Measurements from ENCODE around the gene RFTN1.

Gene RFTN1

DNA sequence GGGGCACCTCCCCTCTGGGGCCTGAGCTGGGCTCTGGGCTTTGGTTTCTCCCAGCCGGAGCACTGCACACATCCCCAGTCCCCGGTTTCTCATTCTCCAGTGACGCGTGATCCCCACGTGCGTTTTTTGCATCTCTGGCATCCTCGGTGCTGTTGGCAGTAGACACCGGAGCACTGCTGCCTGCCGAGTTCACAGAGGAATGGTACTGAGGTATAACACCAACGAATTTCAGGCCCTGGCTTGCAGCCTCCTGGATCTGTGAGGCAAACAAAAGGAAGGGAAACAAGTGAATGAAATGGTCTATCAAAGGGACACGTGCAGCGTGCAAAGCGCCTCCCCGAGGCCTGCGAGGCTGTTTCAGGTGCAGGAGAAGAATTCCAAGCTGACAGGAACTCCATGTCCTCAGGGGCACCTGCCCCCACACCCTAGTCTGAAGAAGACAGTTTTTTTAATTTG is 135.6 kb downstream of the RFTN1 start:
- Histone ChIP-seq H3K36me3 (ENCODE audit: control insufficient read depth in 1 of 2, insufficient read depth in 2 of 2, low read length in 2 of 2) (no peaks in the 10 kb centered on the region), H3K9me3 (ENCODE audit: control insufficient read depth in 1 of 2, low read length in 2 of 2) (peaks cover 0 to 3% of the 10 kb centered on the region in 2 donors), H3K27ac (ENCODE audit: low read depth, low read length) (no peak overlapping the region), H3K27me3 (ENCODE audit: control insufficient read depth in 1 of 2, insufficient read depth in 2 of 2, low read length in 2 of 2) (no peaks in the 10 kb centered on the region), H3K4me3 (ENCODE audit: low read depth in 1 of 2, low read length in 2 of 2) (no peak overlapping the region), H3K4me1 (ENCODE audit: control insufficient read depth in 1 of 2, insufficient read depth in 2 of 2, low read length in 2 of 2) (peaks cover 3 to 5% of the 10 kb centered on the region in 2 donors), H3K9ac (ENCODE audit: low read depth in 1 of 2, low read length in 2 of 2) (no peak overlapping the region)

DNA sequence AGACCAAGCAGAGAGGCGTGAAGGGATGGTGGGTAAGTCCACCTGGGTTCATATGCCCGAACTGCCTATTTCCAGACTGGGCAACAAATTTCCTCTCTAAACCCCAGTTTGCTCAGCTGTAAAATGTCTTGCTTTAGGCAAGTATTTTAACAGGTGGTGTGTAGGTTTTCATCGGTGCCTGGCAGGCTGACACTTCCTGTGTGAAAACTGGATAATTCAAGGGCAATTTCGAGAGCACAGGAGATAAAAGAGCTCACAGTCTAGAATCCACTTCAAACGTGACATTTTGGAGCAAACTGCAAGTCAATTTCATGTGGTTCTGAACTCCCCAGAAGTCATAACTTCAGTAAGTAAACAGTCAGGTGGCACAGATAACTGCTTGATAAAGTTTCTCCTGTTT is 136.3 kb downstream of the RFTN1 start:
- Histone ChIP-seq H3K27me3 (ENCODE audit: control insufficient read depth in 1 of 2, insufficient read depth in 2 of 2, low read length in 2 of 2) (no peaks in the 10 kb centered on the region), H3K9me3 (ENCODE audit: control insufficient read depth in 1 of 2, low read length in 2 of 2) (peaks cover 0 to 3% of the 10 kb centered on the region in 2 donors), H3K4me1 (ENCODE audit: control insufficient read depth in 1 of 2, insufficient read depth in 2 of 2, low read length in 2 of 2) (peaks cover 6 to 8% of the 10 kb centered on the region in 2 donors), H3K4me3 (ENCODE audit: low read depth in 1 of 2, low read length in 2 of 2) (no peak overlapping the region), H3K9ac (ENCODE audit: low read depth in 1 of 2, low read length in 2 of 2) (no peak overlapping the region), H3K36me3 (ENCODE audit: control insufficient read depth in 1 of 2, insufficient read depth in 2 of 2, low read length in 2 of 2) (no peaks in the 10 kb centered on the region), H3K27ac (ENCODE audit: low read depth, low read length) (no peak overlapping the region)

DNA sequence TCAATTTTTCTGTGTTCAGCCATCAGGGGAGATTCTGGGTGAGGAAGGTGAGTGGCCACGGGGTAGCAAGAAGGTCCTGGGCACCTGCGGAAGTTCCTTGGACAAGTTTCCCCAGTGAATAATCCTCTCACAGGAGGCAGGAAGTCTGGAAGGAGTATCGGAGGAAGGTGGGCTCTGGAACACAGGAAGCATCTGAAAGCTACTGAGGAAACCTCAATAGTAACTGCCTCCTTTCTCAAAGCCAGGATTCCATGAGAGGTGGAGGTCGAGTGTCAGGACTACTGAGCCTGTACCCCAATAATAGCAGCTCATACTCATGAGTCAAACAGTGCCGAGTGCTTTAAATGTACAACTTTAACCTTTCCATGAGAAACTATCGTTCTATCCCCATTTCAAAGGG is 137.6 kb downstream of the RFTN1 start:
- peaks cover 0 to 3% of the 10 kb centered on the region in 2 donors for H3K9me3 ChIP-seq (ENCODE audit: control insufficient read depth in 1 of 2, low read length in 2 of 2)
- peaks cover 10 to 16% of the 10 kb centered on the region in 2 donors for H3K4me1 ChIP-seq (ENCODE audit: control insufficient read depth in 1 of 2, insufficient read depth in 2 of 2, low read length in 2 of 2)
- no peak overlapping the region for H3K27ac ChIP-seq (ENCODE audit: low read depth, low read length)
- H3K36me3 ChIP-seq (ENCODE audit: control insufficient read depth in 1 of 2, insufficient read depth in 2 of 2, low read length in 2 of 2) = no peaks in the 10 kb centered on the region
- no peaks in the 10 kb centered on the region for H3K27me3 ChIP-seq (ENCODE audit: control insufficient read depth in 1 of 2, insufficient read depth in 2 of 2, low read length in 2 of 2)
- H3K9ac ChIP-seq (ENCODE audit: low read depth in 1 of 2, low read length in 2 of 2) = no peak overlapping the region
- no peak overlapping the region for H3K4me3 ChIP-seq (ENCODE audit: low read depth in 1 of 2, low read length in 2 of 2)

DNA sequence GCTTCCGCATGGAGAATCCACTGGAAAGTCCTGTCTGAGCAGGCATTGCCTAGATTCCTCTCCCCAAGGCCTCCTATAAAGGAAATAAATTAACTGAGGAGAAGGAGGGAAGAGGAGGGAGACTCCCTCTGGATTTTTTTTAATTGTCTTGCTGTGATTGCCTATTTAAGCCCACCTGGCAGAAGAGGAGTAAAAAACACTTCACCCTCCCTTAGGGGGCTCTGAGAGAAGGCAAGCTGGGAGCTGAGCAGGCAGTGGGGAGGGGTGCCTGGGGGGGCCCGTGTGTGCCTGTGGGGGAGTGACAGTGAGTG is 138.6 kb downstream of the RFTN1 start:
- H3K27ac ChIP-seq (ENCODE audit: low read depth, low read length) = no peak overlapping the region
- H3K9ac ChIP-seq (ENCODE audit: low read depth in 1 of 2, low read length in 2 of 2) = no peak overlapping the region
- H3K4me1 ChIP-seq (ENCODE audit: control insufficient read depth in 1 of 2, insufficient read depth in 2 of 2, low read length in 2 of 2) = peaks cover 10 to 19% of the 10 kb centered on the region in 2 donors
- H3K9me3 ChIP-seq (ENCODE audit: control insufficient read depth in 1 of 2, low read length in 2 of 2) = peaks cover 0 to 3% of the 10 kb centered on the region in 2 donors
- no peak overlapping the region for H3K4me3 ChIP-seq (ENCODE audit: low read depth in 1 of 2, low read length in 2 of 2)
- peaks cover 0 to 2% of the 10 kb centered on the region in 2 donors for H3K36me3 ChIP-seq (ENCODE audit: control insufficient read depth in 1 of 2, insufficient read depth in 2 of 2, low read length in 2 of 2)
- no peaks in the 10 kb centered on the region for H3K27me3 ChIP-seq (ENCODE audit: control insufficient read depth in 1 of 2, insufficient read depth in 2 of 2, low read length in 2 of 2)

DNA sequence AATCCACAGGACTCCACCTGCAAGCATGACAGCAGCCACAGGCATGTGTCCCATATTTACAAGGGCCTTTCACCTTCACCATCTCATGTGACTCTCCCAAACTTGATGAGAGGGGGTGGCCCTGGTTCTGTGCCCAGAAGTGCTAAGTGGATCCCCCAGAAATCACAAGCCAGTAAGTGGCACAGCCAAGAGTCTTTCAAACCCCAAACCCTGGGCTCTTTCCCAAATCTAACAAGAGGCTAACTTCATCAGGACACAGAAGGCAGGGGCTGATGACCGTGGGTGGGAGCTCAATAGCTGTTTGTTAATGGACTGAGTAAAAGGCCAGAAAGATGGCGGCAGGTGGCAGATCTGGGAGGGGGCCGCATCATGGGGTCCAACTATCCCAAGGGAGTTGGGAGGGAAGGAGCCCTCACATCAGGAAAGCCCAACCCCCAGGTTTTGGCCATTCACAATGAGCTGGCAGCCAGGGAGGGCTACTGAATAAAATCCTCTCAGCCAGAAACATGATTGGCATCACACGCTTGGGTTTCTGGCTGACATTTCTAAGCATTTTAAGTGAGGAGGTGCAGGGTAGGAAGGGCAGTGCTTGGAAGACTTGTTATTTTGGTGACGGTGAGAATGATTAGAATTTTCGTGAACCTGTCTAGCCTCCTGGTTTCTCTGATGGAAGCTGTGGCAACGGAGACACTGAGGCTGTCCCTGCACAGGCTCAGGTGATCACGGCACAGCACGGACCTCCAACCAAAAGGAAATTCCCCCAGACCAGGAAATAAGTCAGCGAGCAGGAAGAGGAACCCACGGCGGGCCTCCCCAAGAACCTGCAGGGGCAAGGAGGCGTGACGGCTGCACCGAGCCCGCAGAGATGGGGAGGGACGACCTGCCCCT is 139.2 kb downstream of the RFTN1 start:
- peaks cover 0 to 3% of the 10 kb centered on the region in 2 donors for H3K9me3 ChIP-seq (ENCODE audit: control insufficient read depth in 1 of 2, low read length in 2 of 2)
- H3K27ac ChIP-seq (ENCODE audit: low read depth, low read length) = no peak overlapping the region
- no peaks in the 10 kb centered on the region for H3K27me3 ChIP-seq (ENCODE audit: control insufficient read depth in 1 of 2, insufficient read depth in 2 of 2, low read length in 2 of 2)
- peaks cover 0 to 4% of the 10 kb centered on the region in 2 donors for H3K36me3 ChIP-seq (ENCODE audit: control insufficient read depth in 1 of 2, insufficient read depth in 2 of 2, low read length in 2 of 2)
- no peak overlapping the region for H3K4me3 ChIP-seq (ENCODE audit: low read depth in 1 of 2, low read length in 2 of 2)
- H3K9ac ChIP-seq (ENCODE audit: low read depth in 1 of 2, low read length in 2 of 2) = no peak overlapping the region
- H3K4me1 ChIP-seq (ENCODE audit: control insufficient read depth in 1 of 2, insufficient read depth in 2 of 2, low read length in 2 of 2) = peaks cover 10 to 19% of the 10 kb centered on the region in 2 donors

DNA sequence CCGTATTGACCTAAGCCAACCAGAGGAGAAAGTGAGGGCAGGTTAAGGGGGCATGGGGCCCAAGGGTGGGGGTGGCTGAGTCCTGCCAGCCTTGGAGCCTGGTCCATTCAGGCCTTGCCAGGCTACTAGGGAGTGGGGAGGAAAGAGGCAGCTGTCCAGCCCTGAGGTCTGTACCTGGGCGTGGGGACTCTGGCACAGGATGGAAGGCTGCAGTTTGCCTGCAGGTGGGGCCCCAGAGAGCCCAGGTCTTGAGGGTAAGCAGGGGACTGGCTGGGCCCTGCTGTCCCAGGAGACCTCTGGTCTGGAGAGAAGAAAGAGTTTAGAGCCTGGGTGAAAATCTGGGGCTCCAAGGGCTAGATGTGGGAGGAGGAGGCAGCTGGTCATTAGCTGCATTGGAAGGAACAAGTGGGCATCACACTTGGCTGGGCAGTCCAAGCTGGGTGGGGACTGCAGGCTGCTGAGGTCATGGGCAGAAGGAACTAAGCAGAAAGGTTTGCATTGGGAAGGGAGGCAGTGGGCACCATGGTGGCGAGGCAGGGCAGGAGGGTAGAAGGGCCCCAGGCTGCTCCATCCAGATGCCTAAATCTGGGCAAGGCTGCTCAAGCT is 140.1 kb downstream of the RFTN1 start:
- Histone ChIP-seq H3K27ac (ENCODE audit: low read depth, low read length) (no peak overlapping the region), H3K9me3 (ENCODE audit: control insufficient read depth in 1 of 2, low read length in 2 of 2) (peaks cover 0 to 2% of the 10 kb centered on the region in 2 donors), H3K27me3 (ENCODE audit: control insufficient read depth in 1 of 2, insufficient read depth in 2 of 2, low read length in 2 of 2) (no peaks in the 10 kb centered on the region), H3K4me1 (ENCODE audit: control insufficient read depth in 1 of 2, insufficient read depth in 2 of 2, low read length in 2 of 2) (peaks cover 10 to 16% of the 10 kb centered on the region in 2 donors), H3K9ac (ENCODE audit: low read depth in 1 of 2, low read length in 2 of 2) (no peak overlapping the region), H3K36me3 (ENCODE audit: control insufficient read depth in 1 of 2, insufficient read depth in 2 of 2, low read length in 2 of 2) (peaks cover 0 to 4% of the 10 kb centered on the region in 2 donors), H3K4me3 (ENCODE audit: low read depth in 1 of 2, low read length in 2 of 2) (no peak overlapping the region)

DNA sequence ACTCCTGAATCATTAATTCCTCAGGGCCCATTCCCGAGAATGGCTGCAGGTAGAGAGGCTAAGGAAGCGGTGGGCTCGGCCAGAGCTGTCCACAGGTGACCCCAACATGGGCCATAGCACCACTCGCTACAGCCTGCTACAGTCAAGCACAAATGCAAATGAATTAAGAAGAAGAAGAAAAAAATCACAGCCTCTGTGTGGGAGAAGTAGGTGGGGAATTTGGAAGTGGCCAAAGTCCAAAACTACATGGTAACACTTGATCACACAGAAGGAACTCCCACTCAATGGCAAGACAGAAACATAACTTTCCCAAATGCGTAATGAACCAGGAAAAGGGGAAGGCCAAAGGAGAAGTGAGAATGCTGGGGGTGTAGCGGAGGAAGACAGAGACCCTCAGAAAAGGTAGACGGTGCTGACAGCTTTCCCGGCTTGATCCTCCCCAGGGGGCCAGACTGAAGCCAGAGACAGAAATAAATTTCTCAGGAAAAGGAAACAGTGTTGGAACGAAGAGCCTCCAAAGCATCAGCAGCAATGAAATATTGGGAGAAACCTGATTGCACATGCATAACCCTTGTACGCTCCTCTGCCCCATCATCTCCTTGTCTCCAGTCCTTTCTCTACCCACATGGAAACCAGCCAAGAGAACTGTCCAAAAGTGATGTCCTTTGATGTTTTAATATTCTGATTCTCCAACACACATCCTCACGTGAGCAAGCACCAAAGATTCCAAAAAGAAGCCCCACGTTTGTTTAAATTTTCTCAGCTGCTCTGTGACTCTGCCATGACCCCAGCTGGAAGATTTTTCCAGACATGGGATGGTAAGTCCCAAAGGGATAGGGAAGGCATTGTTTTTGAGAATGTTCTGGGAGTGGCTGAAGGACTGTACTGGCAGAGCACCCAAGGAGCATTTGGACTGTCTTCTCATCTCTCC is 140.9 kb downstream of the RFTN1 start:
- H3K27ac ChIP-seq (ENCODE audit: low read depth, low read length) = no peak overlapping the region
- H3K4me3 ChIP-seq (ENCODE audit: low read depth in 1 of 2, low read length in 2 of 2) = no peak overlapping the region
- no peaks in the 10 kb centered on the region for H3K27me3 ChIP-seq (ENCODE audit: control insufficient read depth in 1 of 2, insufficient read depth in 2 of 2, low read length in 2 of 2)
- peaks cover 1 to 4% of the 10 kb centered on the region in 2 donors for H3K36me3 ChIP-seq (ENCODE audit: control insufficient read depth in 1 of 2, insufficient read depth in 2 of 2, low read length in 2 of 2)
- no peaks in the 10 kb centered on the region for H3K9me3 ChIP-seq (ENCODE audit: control insufficient read depth in 1 of 2, low read length in 2 of 2)
- H3K9ac ChIP-seq (ENCODE audit: low read depth in 1 of 2, low read length in 2 of 2) = no peak overlapping the region
- peaks cover 10 to 14% of the 10 kb centered on the region in 2 donors for H3K4me1 ChIP-seq (ENCODE audit: control insufficient read depth in 1 of 2, insufficient read depth in 2 of 2, low read length in 2 of 2)

DNA sequence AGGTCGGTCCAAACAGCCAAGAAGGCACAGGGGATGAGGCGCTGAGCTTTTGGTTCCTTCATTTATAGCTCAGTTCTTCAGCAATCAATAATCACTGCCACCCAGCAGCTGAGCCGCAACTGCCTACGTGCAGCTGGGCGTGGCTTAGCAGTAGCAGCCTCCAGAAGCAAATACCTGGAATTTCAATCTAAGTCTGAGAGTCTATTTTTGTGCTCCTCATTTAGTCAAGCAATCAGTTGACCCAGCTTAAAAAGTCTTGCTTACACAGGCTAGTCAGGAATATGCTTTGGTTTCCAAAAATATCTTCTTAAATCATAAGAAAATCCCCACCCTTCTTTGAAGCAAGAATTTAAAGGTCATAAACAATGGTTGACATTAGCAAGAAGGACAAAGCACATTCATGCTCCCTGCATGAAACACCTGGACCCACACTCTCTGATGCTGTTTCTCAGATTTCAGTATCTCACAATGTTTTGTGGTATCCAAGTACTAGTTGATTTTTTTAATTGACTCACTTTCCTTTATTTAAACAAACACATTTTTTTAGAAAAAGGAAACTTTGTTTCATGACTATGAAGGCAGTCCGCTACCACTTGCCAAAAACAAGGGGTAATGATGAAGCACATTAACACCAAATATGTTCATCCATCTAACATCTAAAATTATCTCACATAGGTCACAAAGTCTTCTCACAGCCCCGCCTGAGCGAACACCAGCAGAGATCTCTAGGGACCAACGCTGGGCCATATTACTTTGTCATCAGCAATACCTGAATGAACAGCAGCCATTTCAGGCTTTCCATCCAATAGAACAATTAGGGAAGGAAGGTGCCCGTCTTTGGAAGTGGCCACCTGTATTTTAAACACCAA is 142.4 kb downstream of the RFTN1 start:
- Histone ChIP-seq H3K4me3 (ENCODE audit: low read depth in 1 of 2, low read length in 2 of 2) (no peak overlapping the region), H3K9ac (ENCODE audit: low read depth in 1 of 2, low read length in 2 of 2) (no peak overlapping the region), H3K4me1 (ENCODE audit: control insufficient read depth in 1 of 2, insufficient read depth in 2 of 2, low read length in 2 of 2) (peaks cover 10 to 14% of the 10 kb centered on the region in 2 donors), H3K27me3 (ENCODE audit: control insufficient read depth in 1 of 2, insufficient read depth in 2 of 2, low read length in 2 of 2) (no peaks in the 10 kb centered on the region), H3K36me3 (ENCODE audit: control insufficient read depth in 1 of 2, insufficient read depth in 2 of 2, low read length in 2 of 2) (peaks cover 3 to 4% of the 10 kb centered on the region in 2 donors), H3K27ac (ENCODE audit: low read depth, low read length) (peak overlapping the region; percentile 3), H3K9me3 (ENCODE audit: control insufficient read depth in 1 of 2, low read length in 2 of 2) (no peaks in the 10 kb centered on the region)

DNA sequence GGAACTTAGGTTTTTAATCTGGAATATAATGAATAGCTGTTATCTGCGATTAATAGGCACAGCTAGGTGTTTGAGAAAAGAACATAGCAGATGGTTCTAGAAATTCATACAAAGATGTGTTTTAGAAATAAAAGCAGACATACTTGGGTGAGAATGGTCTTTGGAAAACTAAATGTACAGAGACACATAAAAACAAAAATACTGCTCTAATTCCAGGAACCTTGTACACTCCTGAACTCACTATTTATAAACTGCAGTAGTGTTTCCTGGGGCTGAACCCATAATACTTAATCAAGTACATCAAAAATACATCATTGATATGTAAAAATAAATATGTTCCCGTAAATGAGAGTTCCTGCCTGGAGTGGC is 143.0 kb downstream of the RFTN1 start:
- no peaks in the 10 kb centered on the region for H3K27me3 ChIP-seq (ENCODE audit: control insufficient read depth in 1 of 2, insufficient read depth in 2 of 2, low read length in 2 of 2)
- H3K9ac ChIP-seq (ENCODE audit: low read depth in 1 of 2, low read length in 2 of 2) = no peak overlapping the region
- peaks cover 10 to 14% of the 10 kb centered on the region in 2 donors for H3K4me1 ChIP-seq (ENCODE audit: control insufficient read depth in 1 of 2, insufficient read depth in 2 of 2, low read length in 2 of 2)
- peaks cover 3 to 4% of the 10 kb centered on the region in 2 donors for H3K36me3 ChIP-seq (ENCODE audit: control insufficient read depth in 1 of 2, insufficient read depth in 2 of 2, low read length in 2 of 2)
- H3K27ac ChIP-seq (ENCODE audit: low read depth, low read length) = no peak overlapping the region
- H3K4me3 ChIP-seq (ENCODE audit: low read depth in 1 of 2, low read length in 2 of 2) = no peak overlapping the region
- H3K9me3 ChIP-seq (ENCODE audit: control insufficient read depth in 1 of 2, low read length in 2 of 2) = no peaks in the 10 kb centered on the region

Measured in duodenal mucosa (tissue), 2 donors.